ENCODE data around the gene PRMT6.
"Not testable (repeated sequence)": the region's sequence is repeated elsewhere in the genome, so short reads cannot be mapped to it uniquely, and the experiment has no call there.

Gene PRMT6

GRCh38 chr1:107018445-107018844 lies 38.0 kb upstream of the PRMT6 start:
- Histone ChIP-seq H3K27ac (ENCODE audit: low read depth, low read length) (no peak overlapping the region), H3K23ac (ENCODE audit: low read length) (no peak overlapping the region), H3K9ac (ENCODE audit: low read length) (no peak overlapping the region), H2BK120ac (ENCODE audit: insufficient read depth, low read length, poor library complexity) (no peak overlapping the region), H3K79me1 (ENCODE audit: low read length) (no peaks in the 10 kb centered on the region), H2AFZ (ENCODE audit: insufficient read depth, low read length, poor library complexity) (no peak overlapping the region), H3K14ac (ENCODE audit: low read length) (no peak overlapping the region), H3K27me3 (ENCODE audit: insufficient read depth, low read length) (no peaks in the 10 kb centered on the region), H3K4me2 (ENCODE audit: low read length) (no peak overlapping the region), H3K4me1 (ENCODE audit: control insufficient read depth in 1 of 2, insufficient read depth in 2 of 2, low read length in 2 of 2) (no peaks in the 10 kb centered on the region), H3K9me3 (ENCODE audit: insufficient read depth, low read depth, low read length) (no peaks in the 10 kb centered on the region), H4K8ac (ENCODE audit: low read depth, low read length) (no peak overlapping the region), H3K4me3 (ENCODE audit: low read depth, low read length) (no peak overlapping the region), H4K12ac (ENCODE audit: low read depth, low read length) (no peak overlapping the region), H3K4ac (ENCODE audit: low read depth, low read length) (no peak overlapping the region), H3K79me2 (ENCODE audit: control insufficient read depth, insufficient read depth, low read length, poor library complexity) (no peaks in the 10 kb centered on the region), H3K36me3 (ENCODE audit: control insufficient read depth in 1 of 2, insufficient read depth in 2 of 2, low read length in 2 of 2) (no peaks in the 10 kb centered on the region), H2BK5ac (ENCODE audit: low read depth, low read length, poor library complexity) (no peak overlapping the region), H3K18ac (ENCODE audit: low read length) (no peak overlapping the region), H4K91ac (ENCODE audit: low read depth, low read length) (no peak overlapping the region), H2AK5ac (ENCODE audit: low read length) (no peak overlapping the region), H2BK12ac (ENCODE audit: low read length) (no peak overlapping the region)
- no CpG with 5 or more reads among the region's 5 CpGs for WGBS (ENCODE audit: extremely low coverage, insufficient coverage, insufficient read length)
- DNase-seq = no peak

GRCh38 chr1:107019166-107019565 lies 37.3 kb upstream of the PRMT6 start:
- Histone ChIP-seq H3K9me3 (ENCODE audit: insufficient read depth, low read depth, low read length) (no peaks in the 10 kb centered on the region), H4K12ac (ENCODE audit: low read depth, low read length) (no peak overlapping the region), H3K4me2 (ENCODE audit: low read length) (no peak overlapping the region), H3K27ac (ENCODE audit: low read depth, low read length) (no peak overlapping the region), H2BK12ac (ENCODE audit: low read length) (no peak overlapping the region), H2AK5ac (ENCODE audit: low read length) (no peak overlapping the region), H2BK5ac (ENCODE audit: low read depth, low read length, poor library complexity) (no peak overlapping the region), H3K36me3 (ENCODE audit: control insufficient read depth in 1 of 2, insufficient read depth in 2 of 2, low read length in 2 of 2) (no peaks in the 10 kb centered on the region), H3K4me1 (ENCODE audit: control insufficient read depth in 1 of 2, insufficient read depth in 2 of 2, low read length in 2 of 2) (no peaks in the 10 kb centered on the region), H3K4me3 (ENCODE audit: low read depth, low read length) (no peak overlapping the region), H2BK120ac (ENCODE audit: insufficient read depth, low read length, poor library complexity) (no peak overlapping the region), H3K9ac (ENCODE audit: low read length) (no peak overlapping the region), H3K23ac (ENCODE audit: low read length) (no peak overlapping the region), H3K18ac (ENCODE audit: low read length) (no peak overlapping the region), H3K14ac (ENCODE audit: low read length) (no peak overlapping the region), H4K8ac (ENCODE audit: low read depth, low read length) (no peak overlapping the region), H3K79me1 (ENCODE audit: low read length) (no peaks in the 10 kb centered on the region), H2AFZ (ENCODE audit: insufficient read depth, low read length, poor library complexity) (no peak overlapping the region), H3K4ac (ENCODE audit: low read depth, low read length) (no peak overlapping the region), H4K91ac (ENCODE audit: low read depth, low read length) (no peak overlapping the region), H3K27me3 (ENCODE audit: insufficient read depth, low read length) (no peaks in the 10 kb centered on the region), H3K79me2 (ENCODE audit: control insufficient read depth, insufficient read depth, low read length, poor library complexity) (no peaks in the 10 kb centered on the region)
- DNase-seq = no peak
- no CpG with 5 or more reads among the region's 3 CpGs for WGBS (ENCODE audit: extremely low coverage, insufficient coverage, insufficient read length)

DNA sequence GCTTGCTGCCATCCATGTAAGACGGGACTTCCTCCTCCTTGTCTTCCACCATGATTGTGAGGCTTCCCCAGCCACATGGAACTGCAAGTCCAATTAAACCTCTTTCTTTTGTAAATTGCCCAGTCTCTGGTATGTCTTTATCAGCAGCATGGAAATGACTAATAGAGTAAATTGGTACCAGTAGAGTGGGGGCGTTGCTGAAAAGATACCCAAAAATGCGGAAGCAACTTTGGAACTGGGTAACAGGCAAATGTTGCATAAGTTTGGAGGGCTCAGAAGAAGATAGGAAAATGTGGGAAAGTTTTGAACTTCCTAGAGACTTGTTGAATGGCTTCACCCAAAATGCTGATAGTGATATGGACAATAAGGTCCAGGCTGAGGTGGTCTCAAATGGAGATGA lies 17.6 kb upstream of the PRMT6 start:
- H3K36me3 ChIP-seq (ENCODE audit: control insufficient read depth in 1 of 2, insufficient read depth in 2 of 2, low read length in 2 of 2); H4K91ac ChIP-seq (ENCODE audit: low read depth, low read length); H3K4me1 ChIP-seq (ENCODE audit: control insufficient read depth in 1 of 2, insufficient read depth in 2 of 2, low read length in 2 of 2); H2BK120ac ChIP-seq (ENCODE audit: insufficient read depth, low read length, poor library complexity); H3K27me3 ChIP-seq (ENCODE audit: insufficient read depth, low read length); H3K9ac ChIP-seq (ENCODE audit: low read length); H3K23ac ChIP-seq (ENCODE audit: low read length); H3K27ac ChIP-seq (ENCODE audit: low read depth, low read length); H3K4me3 ChIP-seq (ENCODE audit: low read depth, low read length); H3K79me2 ChIP-seq (ENCODE audit: control insufficient read depth, insufficient read depth, low read length, poor library complexity); H3K4ac ChIP-seq (ENCODE audit: low read depth, low read length); H2AFZ ChIP-seq (ENCODE audit: insufficient read depth, low read length, poor library complexity); H3K79me1 ChIP-seq (ENCODE audit: low read length); H4K12ac ChIP-seq (ENCODE audit: low read depth, low read length); H2AK5ac ChIP-seq (ENCODE audit: low read length); H4K8ac ChIP-seq (ENCODE audit: low read depth, low read length); H3K14ac ChIP-seq (ENCODE audit: low read length); H2BK12ac ChIP-seq (ENCODE audit: low read length); H3K9me3 ChIP-seq (ENCODE audit: insufficient read depth, low read depth, low read length); H3K4me2 ChIP-seq (ENCODE audit: low read length); H3K18ac ChIP-seq (ENCODE audit: low read length); H2BK5ac ChIP-seq (ENCODE audit: low read depth, low read length, poor library complexity): not testable (repeated sequence)
- no CpG with 5 or more reads among the region's 3 CpGs for WGBS (ENCODE audit: extremely low coverage, insufficient coverage, insufficient read length)
- DNase-seq = peak; percentile 5 to 58

- not testable (repeated sequence) for H3K79me2 ChIP-seq (ENCODE audit: control insufficient read depth, insufficient read depth, low read length, poor library complexity)
- whole genome bisulfite sequencing (ENCODE audit: extremely low coverage, insufficient coverage, insufficient read length) = no CpG with 5 or more reads among the region's 44 CpGs
These were observed 11.9 kb upstream of the PRMT6 start for GRCh38 chr1:107044310-107045220.

More at GRCh38 chr1:107044310-107045220, 11.9 kb upstream of the PRMT6 start:
- DNase-seq; H3K14ac ChIP-seq (ENCODE audit: low read length); H2BK120ac ChIP-seq (ENCODE audit: insufficient read depth, low read length, poor library complexity); H2AK5ac ChIP-seq (ENCODE audit: low read length); H2BK5ac ChIP-seq (ENCODE audit: low read depth, low read length, poor library complexity); H3K27ac ChIP-seq (ENCODE audit: low read depth, low read length); H3K27me3 ChIP-seq (ENCODE audit: insufficient read depth, low read length); H3K4me2 ChIP-seq (ENCODE audit: low read length); H4K8ac ChIP-seq (ENCODE audit: low read depth, low read length); H3K9ac ChIP-seq (ENCODE audit: low read length); H3K4me3 ChIP-seq (ENCODE audit: low read depth, low read length); H3K4me1 ChIP-seq (ENCODE audit: control insufficient read depth in 1 of 2, insufficient read depth in 2 of 2, low read length in 2 of 2); H3K9me3 ChIP-seq (ENCODE audit: insufficient read depth, low read depth, low read length); H3K4ac ChIP-seq (ENCODE audit: low read depth, low read length); H3K23ac ChIP-seq (ENCODE audit: low read length); H4K12ac ChIP-seq (ENCODE audit: low read depth, low read length); H2BK12ac ChIP-seq (ENCODE audit: low read length); H3K18ac ChIP-seq (ENCODE audit: low read length); H4K91ac ChIP-seq (ENCODE audit: low read depth, low read length); H3K36me3 ChIP-seq (ENCODE audit: control insufficient read depth in 1 of 2, insufficient read depth in 2 of 2, low read length in 2 of 2); H2AFZ ChIP-seq (ENCODE audit: insufficient read depth, low read length, poor library complexity); H3K79me1 ChIP-seq (ENCODE audit: low read length): not testable (repeated sequence)

Measured in trophoblast cell (in vitro differentiated cells and primary cell).